ENCODE results near the gene C17orf100.
"Not testable (repeated sequence)": the region's sequence is repeated elsewhere in the genome, so short reads cannot be mapped to it uniquely, and the experiment has no call there.

The C17orf100 gene

DNA sequence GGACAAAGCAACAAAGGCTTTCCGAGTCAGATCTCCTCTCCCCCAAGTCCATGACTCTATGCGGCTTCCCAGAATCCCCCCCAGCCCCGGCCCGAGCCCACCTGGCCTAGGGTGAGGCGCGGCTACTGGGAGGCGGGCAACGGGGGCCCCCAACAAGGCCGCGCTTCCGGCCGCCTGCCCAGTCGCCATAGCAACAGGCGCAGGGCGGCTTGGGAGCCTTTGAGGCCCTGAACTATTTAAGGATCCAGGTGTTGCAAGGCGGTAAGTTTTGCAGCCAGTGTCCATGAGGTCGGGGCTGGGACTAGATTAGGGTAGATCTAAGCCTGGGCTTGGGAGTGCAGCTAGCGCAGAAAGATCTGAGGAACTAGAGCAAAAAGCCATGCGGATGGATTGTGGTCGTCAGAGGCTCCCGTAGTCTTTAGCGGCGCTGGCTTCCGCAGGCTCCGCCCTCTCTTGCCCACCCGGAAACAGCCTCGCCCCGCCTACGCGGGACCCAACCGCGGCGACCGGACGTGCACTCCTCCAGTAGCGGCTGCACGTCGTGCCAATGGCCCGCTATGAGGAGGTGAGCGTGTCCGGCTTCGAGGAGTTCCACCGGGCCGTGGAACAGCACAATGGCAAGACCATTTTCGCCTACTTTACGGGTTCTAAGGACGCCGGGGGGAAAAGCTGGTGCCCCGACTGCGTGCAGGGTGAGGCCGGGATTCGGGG, 10.9 kb upstream of the C17orf100 start, which contains the start of the genes KIAA0753 and TXNDC17:
Gene KIAA0753, minus strand, starts transcription at position 176 of the 711 bp plus-strand sequence. CDS start 5,608 bp downstream, outside the sequence.
Gene TXNDC17, plus strand, starts transcription at position 525 of the 711 bp plus-strand sequence. Its CDS starts 23 bp downstream, at position 548.
- DNase-seq (ENCODE audit: extremely low read depth in 1 of 2, low read depth in 1 of 2) = peak; percentile 60 to 82

DNA sequence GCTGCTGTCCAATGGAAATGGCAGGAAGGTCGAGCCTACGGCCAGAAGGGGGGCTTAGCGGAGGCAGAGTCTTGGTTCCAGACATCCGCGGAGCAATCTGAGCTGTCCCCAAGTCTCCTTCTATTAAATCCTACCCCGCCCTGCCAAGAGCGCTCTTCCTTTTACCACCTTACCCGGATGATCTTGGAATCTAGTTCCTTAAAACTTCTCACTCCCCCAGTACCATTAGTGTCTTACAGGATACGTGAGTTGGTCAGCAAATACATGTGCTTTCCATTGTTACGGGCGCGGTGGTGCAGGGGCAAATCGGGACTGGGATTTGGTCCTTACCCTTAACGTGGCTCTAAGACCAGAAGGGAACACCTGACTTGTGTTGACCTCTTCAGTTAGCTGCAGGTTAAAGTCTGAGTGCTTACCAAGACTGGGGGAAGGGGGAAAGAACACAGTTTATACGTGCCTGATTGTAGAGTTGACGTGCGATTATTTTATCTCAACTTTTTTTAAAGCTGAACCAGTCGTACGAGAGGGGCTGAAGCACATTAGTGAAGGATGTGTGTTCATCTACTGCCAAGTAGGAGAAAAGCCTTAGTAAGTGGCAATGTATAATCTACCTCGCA, 10.2 kb upstream of the C17orf100 start:
- DNase-seq (ENCODE audit: extremely low read depth in 1 of 2, low read depth in 1 of 2) = no peak

DNA sequence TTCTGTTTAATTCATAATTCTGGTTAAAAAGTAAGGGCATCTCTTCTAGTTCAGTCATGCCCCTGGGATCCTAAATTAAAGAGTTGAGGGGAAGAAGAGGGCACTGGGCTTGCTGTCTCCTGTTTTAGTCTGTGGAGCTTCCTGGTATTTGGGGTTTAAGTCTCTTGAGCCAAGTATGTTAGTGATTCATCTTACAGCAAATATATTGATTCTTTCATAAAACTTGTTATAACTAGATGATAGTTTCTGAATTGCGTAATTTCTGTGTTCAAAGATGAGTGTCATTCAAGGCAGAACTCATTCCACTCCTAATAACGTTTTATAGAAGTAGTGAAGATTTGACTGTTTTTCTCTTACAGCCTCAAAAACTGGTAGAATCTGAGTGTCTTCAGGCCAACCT, 9.0 kb upstream of the C17orf100 start:
- DNase-seq (ENCODE audit: extremely low read depth in 1 of 2, low read depth in 1 of 2) = no peak

DNA sequence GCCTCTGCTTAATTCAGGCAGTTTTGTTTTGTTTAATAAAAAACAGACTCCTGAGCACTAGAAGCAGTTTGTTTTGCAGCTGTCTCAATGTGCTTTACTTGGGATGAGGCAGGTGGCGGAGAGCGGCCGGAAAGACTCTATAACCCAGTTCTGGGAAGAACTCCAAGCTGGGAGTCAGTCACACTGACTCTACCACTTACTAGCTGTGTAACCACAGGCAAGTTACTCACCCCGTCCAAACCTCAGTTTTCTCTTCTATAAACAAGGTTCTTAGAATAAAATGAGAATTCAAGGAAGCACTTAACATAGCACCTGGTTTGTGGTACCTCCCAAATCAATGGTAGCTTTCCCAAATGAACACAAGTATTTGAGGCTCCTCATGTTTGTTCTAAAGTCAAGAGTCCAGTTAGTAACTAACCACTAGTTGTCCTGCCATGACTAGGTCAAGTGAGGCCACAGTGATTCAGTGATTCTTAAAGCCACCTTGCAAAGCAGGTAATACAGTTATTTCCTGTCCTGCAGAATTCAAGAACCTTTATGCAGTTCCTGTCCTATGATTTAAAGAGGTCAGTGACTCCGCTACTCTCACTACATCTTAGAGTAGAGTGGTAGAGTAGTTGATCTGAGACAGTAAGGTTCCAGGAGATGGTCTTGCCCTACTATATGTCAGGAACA, 8.0 kb upstream of the C17orf100 start:
- DNase-seq (ENCODE audit: extremely low read depth in 1 of 2, low read depth in 1 of 2) = no peak

DNA sequence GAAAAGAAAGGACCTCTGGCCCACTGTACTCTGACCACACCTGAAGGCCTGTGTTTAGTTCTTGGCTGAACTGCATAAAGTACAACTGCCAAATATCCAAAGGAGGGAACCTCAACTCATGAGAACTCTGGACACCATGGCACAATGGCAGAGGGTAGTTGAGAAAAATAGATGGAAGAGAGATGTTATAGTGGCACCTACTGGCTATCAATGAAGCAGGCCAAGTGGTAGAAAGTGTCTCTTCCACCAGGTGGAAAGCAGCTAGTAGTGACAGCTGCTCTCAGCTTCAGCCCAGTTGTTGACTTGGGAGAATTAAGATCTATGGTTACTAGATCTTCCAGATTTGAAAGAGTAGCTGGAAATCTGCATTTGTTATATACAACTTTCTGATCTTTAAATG, 3.4 kb upstream of the C17orf100 start:
- no peak for DNase-seq (ENCODE audit: extremely low read depth in 1 of 2, low read depth in 1 of 2)

DNA sequence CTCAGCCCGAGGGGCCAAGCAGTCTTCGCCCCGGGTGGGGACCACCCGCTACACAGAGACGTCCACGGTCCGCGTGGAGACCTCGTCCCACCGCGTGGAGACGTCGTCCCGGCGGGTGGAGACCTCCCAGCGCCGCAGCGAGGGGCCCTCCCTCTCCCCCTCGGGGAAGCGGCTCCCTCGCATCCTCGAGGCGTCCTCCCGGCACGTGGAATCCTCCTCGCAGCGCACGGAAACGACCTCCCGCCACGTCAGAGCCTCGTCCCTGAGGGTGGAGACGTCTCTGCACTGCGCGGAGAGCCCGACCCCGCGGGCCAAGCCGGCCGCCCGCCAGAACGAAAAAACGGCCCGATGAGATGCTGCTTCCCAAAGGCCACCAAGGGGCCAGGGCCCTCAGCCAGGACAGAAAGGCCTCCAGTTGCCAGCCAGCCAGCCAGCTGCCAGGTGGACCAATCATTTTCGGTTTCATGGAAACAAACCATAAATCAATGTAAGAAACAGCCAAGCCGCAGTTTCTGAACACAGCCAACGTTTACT, 424 bp downstream of the C17orf100 start:
- no peak for DNase-seq (ENCODE audit: extremely low read depth in 1 of 2, low read depth in 1 of 2)

DNA sequence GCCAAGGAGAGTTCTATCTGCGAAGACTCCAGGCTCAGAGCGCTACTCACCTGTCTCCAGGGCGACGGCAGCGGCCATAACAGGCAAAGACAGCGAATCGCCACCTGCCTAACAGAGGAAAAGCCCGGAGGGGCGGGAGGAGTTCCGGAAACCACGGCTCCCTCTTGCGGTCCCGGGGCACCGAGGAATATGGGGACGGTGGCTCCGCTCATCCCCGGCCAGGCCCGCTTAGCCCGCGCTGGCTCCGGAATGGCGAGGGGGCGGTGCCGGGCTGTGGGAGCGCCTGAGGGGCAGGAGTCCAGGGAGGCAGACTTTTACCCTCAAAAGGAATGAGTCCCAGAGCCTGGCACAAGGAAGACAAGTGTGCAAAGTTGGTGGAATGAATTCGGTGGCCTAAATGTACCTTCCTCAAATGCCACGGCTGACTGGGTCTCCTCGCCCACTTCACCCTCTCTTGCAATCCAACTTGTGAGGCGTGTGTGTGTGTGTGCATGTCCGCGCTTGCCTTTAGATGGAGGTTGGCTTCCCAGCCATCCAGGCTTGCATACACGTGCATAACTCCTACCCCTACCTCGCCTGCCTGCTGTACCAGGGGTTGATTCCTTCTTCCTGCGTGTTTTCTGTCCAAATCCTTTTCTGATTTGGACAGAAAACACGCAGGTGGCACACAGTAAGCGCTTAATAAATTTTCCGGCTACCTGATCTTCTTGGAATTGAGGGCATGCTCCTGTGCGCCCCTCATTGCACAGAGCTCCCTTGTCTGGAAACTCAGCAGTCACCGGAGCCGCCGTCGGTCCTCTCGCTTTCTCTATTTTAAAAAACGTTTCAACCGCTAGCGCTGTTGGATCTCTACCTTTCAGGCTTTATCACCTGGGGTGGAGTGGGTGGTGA, 3.5 kb downstream of the C17orf100 start:
- DNase-seq (ENCODE audit: extremely low read depth in 1 of 2, low read depth in 1 of 2) = no peak

DNA sequence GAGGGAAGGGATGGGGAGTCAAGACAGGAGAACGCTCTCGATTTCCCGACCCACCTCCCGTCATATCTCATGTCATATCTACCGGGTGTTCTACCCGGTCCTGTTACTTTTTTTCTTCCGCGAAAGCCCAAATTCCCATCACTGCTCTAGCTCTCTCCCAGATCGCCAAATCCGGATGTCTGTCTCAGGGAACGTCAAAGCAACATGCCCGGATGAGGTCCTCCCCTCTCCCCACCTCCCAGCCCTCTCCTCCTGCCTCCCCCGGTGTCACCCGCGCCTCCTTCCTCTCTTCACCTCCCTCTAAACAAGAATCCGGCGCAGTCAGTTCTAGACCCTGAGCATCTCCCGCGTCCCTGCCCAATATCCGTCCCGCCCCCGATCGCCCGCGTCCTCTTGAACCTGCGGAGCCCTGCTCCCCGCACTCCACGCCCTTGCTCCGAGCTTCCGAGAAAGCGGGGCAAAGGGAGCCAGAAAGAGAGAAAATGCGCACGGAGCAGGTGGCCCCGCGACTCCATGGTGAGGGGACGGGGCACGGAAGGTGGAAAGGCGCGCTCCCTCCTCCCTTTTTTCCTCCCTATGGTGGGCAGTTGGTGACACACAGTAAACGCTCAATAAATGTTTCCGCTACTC, 4.3 kb downstream of the C17orf100 start:
- DNase-seq (ENCODE audit: extremely low read depth in 1 of 2, low read depth in 1 of 2) = not testable (repeated sequence)

DNA sequence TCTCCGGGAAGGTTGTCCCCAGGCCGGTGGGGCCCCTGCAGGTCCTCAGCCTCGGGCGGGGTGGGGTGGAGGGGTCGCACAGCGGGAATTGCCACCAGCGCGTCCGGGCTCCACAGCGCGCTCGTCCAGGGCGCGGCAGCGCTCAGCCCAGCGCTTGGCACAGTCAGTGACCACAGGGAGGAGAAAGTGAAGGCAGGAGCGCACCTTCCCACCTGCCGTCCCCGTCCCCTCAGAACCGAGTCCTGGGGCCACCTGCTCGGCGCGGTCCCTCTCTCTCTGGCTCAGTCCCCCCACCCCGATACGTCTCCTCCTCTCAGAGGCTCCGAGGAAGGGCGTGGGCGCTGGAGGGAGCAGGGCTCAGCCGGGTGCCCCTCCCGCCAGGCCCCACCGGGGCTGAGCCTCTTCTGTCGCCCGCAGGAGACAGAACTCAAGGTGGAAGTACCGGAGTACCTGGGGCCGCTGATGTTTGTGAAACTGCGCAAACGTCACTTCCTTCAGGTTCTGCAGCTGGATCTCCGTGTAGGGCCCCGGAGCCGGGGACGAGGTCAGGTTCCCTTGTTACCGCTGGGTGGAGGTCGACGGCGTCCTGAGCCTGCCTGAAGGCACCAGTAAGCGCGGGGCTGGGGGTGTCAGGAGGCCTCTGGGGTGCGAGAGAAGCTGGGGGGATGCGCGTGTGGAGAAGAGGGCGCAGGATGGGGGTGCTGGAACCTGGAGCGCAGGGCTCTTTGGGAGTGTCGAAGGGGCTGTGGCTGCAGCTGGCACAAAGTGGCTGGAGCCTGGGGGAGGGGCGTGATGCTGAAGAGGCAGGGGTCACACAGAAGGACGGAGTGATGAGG, 5.5 kb downstream of the C17orf100 start:
- DNase-seq (ENCODE audit: extremely low read depth in 1 of 2, low read depth in 1 of 2) = peak; percentile 36

DNA sequence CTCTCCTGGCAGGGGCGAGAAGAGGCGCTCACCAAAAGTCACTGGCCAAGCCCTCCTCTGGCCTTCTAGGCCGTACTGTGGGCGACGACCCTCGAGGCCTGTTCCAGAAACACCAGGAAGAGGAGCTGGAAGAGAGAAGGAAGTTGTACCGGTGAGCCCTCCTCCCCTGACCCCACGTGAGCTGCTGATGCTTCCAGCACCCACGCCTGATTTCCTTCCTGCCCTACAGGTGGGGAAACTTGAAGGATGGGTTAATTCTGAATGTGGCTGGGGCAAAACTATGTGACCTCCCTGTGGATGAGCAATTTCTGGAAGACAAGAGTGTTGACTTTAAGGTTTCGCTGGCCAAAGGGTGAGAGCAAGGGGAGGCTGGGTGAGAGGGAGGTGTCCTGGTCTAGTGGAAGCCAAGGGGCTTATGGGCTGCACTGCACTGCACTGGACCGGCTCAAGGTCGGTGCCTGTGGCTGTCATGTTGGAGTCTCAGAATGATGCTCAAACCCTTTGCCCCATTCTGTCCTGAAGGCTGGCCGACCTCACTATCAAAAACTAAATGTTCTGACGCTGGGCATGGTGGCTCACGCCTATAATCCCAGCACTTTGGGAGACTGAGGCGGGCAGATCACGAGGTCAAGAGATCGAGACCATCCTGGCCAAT, 6.2 kb downstream of the C17orf100 start:
- DNase-seq (ENCODE audit: extremely low read depth in 1 of 2, low read depth in 1 of 2) = no peak

DNA sequence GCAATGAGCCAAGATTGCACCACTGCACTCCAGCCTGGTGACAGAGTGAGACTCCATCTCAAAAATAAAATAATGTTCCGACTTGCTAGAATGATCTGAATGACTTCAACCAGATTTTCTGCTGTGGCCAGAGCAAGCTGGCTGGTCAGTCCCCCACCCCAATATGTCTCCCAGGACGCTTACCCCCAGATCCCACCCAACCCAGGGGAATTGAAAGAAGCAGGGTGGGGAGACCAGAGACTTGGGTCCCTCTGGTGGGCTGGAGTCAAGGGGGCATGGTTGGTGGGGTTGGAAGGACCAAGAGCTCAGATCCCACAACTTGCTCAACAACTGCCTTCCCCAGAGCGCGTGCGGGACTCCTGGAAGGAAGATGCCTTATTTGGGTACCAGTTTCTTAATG, 6.8 kb downstream of the C17orf100 start:
- DNase-seq (ENCODE audit: extremely low read depth in 1 of 2, low read depth in 1 of 2) = not testable (repeated sequence)

DNA sequence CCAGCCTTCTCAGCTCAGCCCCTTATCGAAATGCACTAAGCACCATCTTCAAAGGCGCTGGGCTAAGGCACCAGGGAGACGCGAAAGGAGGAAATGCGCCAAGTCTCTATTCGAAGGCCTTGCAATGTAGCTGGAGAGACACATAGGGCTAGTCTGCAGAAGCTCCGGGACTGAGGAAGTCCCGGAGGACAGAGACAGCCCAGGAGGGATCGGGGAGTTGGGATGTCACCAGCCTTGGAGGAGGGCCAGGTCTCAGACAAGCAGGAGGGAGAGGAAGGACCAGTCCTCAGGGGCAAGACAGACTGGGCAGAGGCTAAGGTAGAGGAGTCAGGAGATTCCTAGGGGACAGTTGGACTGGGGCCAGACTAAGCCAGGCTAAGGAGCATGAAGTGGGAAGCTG, 8.5 kb downstream of the C17orf100 start:
- no peak for DNase-seq (ENCODE audit: extremely low read depth in 1 of 2, low read depth in 1 of 2)

DNA sequence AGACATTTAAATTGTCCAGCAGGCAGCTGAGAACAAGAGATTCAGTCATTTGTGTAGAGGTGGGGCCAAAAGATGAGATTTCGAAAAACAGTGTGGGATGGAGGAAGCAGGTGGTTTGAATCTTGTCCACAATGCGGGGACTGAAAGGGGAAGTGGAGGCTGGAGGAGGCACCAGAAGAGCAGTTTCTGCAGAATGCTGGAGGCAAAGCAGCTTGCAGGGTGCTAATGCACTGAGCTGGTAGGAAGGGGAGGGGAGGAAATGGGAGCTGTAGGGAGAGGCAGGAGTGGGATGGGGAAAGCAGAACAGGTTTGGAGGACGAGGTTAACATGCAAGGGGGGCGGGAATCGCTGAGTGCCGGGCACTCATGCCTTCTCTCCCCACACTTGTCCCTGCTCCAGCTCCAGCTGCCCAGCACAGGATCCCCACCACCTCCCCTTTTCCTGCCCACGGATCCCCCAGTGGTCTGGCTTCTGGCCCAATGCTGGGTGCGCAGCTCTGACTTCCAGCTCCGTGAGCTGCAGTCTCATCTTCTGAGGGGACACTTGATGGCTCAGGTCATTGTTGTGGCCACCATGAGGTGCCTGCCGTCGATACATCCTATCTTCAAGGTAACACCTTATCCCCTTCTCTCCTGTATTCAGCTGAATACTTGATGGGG, 9.4 kb downstream of the C17orf100 start:
- DNase-seq (ENCODE audit: extremely low read depth in 1 of 2, low read depth in 1 of 2) = no peak

DNA sequence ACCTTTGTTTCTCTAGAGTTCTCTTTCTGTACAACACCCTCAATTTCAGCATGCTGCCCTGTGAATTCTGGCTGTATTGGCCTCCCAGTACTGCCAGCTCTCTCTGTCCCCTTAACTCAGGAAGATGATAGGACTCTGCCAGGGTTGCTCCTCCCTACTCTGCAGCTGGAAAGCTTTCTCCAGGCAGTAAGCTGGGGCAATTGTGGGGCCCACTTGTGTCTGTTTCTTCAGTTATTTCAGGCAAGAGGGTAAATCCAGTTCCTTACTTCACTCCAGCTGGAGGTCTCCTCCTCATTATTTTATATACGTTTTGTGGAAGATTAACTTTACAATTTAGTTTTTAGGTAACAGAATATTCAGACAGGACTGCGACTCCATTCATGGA, 9.9 kb downstream of the C17orf100 start:
- DNase-seq (ENCODE audit: extremely low read depth in 1 of 2, low read depth in 1 of 2) = no peak

DNA sequence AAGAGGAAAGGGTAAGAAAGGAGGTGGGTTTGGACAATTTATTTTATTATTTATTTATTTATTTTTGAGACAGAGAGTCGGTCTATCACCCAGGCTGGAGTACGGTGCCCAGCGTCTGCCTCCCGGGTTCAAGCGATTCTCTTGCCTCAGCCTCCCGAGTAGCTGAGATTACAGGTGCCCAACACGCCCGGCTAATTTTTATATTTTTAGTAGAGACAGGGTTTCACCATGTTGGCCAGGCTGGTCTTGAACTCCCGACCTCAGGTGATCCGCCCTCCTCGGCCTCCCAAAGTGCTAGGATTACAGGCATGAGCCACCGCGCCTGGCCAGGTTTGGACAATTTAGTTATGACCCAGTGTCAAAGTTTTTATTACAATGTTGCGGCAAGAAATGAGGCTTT, 11.6 kb downstream of the C17orf100 start:
- DNase-seq (ENCODE audit: extremely low read depth in 1 of 2, low read depth in 1 of 2) = not testable (repeated sequence)

DNA sequence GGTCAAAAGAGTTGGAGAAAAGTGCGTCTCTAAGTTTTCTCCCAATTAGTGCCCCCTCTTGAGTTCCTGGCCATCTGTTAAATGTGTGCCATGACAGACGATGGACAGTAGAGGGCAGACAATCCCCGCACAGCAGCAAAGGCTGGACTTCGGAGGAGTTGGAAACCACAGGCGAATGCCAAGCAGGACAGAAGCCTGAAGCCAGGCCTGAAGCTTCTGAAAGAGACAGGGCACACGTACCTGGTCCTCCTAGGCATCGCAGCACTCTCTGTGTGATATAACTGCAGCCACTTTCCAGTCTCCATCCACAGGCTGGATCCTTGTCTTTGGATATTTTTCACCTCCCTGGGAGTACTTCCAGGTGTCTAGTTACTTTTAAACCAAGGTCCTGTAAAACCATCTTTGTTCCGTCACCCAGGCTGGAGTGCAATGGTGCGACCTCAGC, 14.5 kb downstream of the C17orf100 start:
- no peak for DNase-seq (ENCODE audit: extremely low read depth in 1 of 2, low read depth in 1 of 2)

DNA sequence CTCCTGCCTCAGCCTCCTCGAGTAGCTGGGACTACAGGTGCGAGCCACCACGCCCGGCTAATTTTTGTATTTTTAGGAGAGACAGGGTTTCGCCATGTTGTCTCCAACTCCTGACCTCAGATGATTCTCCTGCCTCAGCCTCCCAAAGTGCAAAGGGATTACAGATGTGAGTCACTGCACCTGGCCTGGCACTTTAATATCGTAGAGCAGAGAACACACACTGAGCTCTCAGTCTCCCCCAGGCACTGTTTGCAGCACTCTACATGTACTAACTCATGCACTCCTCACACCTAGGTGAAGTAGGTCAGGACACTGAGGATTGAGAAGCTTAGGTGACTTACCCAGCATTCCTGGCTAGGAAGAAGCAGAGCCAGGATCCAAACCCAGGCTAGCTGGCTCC, 15.0 kb downstream of the C17orf100 start:
- no peak for DNase-seq (ENCODE audit: extremely low read depth in 1 of 2, low read depth in 1 of 2)

DNA sequence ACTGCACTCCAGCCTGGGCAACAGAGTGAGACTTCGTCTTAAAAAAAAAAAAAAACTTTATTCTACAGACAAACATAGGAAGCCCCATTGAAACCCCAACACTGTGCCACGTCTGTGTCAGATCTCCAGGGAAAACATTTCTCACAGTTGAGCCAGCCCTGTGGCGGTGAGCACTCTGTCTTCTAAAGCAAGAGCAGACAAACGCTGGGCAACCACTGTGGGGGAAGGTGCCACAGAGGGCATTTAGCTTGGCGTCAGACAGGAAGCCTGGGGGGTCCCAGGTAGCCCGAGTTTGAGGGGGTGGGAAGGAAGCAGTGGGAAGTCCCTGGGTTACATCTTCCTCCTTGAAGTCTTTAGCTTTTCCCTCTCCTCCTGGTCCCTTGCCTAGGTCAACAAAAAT, 16.0 kb downstream of the C17orf100 start:
- no peak for DNase-seq (ENCODE audit: extremely low read depth in 1 of 2, low read depth in 1 of 2)
